Measurements from ENCODE around the gene DUSP16.

DNA sequence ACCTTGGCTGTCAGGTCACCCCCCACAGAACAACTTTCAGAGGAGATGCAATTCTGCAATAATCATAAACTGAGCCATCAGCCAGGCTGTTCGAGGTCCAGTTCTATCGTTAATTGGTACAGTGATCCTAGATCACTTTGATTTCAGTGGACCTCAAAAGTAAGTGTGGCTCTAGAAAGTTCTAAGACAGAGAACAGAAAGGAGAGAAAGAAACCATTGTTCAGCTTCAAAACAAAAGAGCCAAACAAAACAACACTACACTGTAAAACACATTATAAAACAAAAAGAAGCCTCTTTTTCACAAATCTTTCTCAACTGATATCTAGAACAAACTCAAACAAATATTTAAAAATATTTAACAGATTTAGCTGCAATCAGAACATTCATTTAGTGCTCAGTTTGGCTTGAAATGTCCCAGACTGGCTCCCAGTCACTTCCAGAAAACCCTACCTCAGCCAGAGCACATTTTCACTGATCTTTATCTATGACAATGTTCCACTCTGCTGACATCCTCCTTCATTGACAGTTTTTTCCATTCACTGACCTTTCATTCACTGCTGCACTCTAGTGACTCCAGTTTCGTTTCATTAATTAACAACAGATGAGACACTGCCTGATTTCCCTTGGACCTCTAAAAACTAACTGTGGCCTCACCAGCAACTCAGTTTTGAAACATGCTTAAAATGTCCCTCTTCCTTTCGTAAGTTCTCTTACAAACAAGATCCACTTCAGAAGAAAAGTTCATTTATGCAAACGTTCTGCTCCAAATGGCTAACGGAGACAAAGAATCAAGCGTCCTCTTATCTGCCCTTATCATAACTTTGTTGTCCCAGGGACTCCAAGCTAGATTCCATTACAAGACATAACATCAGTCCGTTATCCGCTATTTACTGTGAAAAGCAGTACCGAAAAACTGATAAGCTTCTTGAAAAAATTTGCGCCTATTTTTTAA, 56.8 kb downstream of the DUSP16 start:
- TF ChIP-seq, protein P1, sequence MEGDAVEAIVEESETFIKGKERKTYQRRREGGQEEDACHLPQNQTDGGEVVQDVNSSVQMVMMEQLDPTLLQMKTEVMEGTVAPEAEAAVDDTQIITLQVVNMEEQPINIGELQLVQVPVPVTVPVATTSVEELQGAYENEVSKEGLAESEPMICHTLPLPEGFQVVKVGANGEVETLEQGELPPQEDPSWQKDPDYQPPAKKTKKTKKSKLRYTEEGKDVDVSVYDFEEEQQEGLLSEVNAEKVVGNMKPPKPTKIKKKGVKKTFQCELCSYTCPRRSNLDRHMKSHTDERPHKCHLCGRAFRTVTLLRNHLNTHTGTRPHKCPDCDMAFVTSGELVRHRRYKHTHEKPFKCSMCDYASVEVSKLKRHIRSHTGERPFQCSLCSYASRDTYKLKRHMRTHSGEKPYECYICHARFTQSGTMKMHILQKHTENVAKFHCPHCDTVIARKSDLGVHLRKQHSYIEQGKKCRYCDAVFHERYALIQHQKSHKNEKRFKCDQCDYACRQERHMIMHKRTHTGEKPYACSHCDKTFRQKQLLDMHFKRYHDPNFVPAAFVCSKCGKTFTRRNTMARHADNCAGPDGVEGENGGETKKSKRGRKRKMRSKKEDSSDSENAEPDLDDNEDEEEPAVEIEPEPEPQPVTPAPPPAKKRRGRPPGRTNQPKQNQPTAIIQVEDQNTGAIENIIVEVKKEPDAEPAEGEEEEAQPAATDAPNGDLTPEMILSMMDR (IDR thresholded peaks at IDR 0.05; ENCODE audit: low read length): no peak
- TF ChIP-seq EZH2 (optimal IDR thresholded peaks at IDR 0.05; ENCODE audit: low read depth, low read length): no peak
- no peak for TF ChIP-seq EZH2phosphoT487 (IDR thresholded peaks at IDR 0.05; ENCODE audit: low read length)

Measured in MM.1S (cell line).